Sigmoid colon (tissue), 3 donors: ENCODE results near the gene GLCCI1.

Experiments used
- CTCF ChIP-seq, 4 experiments: fragments of 450-650 bp in 3 of 4; fragments of 200-600 bp in 1 of 4; IDR thresholded peaks; one replicate each; pipeline ENCODE4 v1.5.1; 2016 to 2019; ENCODE audit warnings: antibody characterized with exemption in 4 of 4, mild to moderate bottlenecking in 3 of 4, moderate library complexity in 2 of 4
- POLR2A ChIP-seq, 2 donors: fragments of 450-650 bp; IDR thresholded peaks; one replicate each; pipeline ENCODE4 v1.6.1; 2016; ENCODE audit warnings: antibody characterized with exemption in 2 of 2, mild to moderate bottlenecking in 2 of 2, moderate library complexity in 2 of 2

- TF ChIP-seq CTCF (IDR thresholded peaks at IDR 0.05) (no peak), POLR2A (IDR thresholded peaks at IDR 0.05) (no peak)
Measured at GRCh38 chr7:7966141-7966734, 2.4 kb upstream of the GLCCI1 start.
